Measurements from ENCODE around the gene ZDHHC14. TPM values are rescaled to one million over a fixed set of nuclear protein-coding genes. Genes with fewer than 3 reads are reported as not detected.

Gene ZDHHC14
- total RNA-seq, 2 experiments from 2014 or later: 1.7 to 2.5 TPM

DNA sequence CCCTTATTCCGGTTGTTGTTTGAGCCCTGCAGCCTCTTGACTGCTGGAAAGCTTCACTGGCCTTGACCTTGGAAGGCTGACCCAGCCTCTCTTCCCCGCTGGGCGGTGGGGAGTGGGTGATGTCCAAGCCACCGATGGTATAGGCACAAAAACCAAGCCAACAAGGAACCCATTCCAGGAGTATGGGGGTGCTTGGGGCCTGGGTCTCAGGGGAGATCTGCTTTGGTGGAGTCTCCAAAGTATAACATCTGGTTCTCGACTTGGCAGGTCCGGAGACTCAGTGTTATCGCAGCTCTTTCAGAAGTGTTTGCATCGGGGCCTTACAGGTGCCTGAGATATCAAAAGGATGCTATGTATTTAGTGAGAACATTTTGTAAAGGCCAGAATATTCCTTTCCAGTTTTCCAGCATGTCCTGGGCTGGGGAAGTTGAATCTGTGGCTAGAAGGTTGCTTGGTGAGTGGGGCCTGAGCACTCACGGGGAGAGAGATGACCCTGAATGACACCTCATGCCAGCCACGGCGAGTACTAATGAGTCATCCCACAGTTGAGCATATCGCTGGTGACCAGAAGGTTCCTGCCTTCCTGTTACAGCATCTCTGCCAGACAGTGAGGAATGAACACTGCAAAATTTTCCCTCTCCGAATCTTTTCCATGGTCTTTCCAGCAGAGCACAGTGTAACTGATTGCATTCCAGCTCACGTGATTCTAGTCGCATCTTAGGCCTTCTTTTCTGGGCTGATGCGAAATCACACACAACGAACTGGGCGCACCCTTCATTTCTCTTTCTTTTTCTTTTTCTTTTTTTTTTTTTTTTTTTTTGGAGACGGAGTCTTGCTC, 133.9 kb downstream of the ZDHHC14 start:
- peaks cover 13% of the 10 kb centered on the region for H3K4me1 Mint-ChIP-seq (ENCODE audit: low read depth)
- CTCF ChIA-PET: no interaction called here
- POLR2A ChIA-PET: no interaction called here
- no peaks in the 10 kb centered on the region for H3K27me3 Mint-ChIP-seq
- no peak overlapping the region for H3K27ac Mint-ChIP-seq
- intact Hi-C loops (cut with micrococcal nuclease): no loop called here
- H3K36me3 Mint-ChIP-seq (ENCODE audit: low read depth): peaks cover 2% of the 10 kb centered on the region
- H3K9me3 Mint-ChIP-seq: no peaks in the 10 kb centered on the region
- no peak for TF ChIP-seq CTCF (IDR thresholded peaks at IDR 0.05)
- ATAC-seq: no peak
- no peak overlapping the region for H3K4me3 Mint-ChIP-seq
- peak; percentile 29 for DNase-seq

- ChIA-PET POLR2A (no interaction called here), CTCF (no interaction called here)
- Mint-ChIP-seq H3K27ac (no peak overlapping the region), H3K36me3 (ENCODE audit: low read depth) (no peaks in the 10 kb centered on the region), H3K4me1 (ENCODE audit: low read depth) (peaks cover 4% of the 10 kb centered on the region), H3K27me3 (no peaks in the 10 kb centered on the region), H3K9me3 (no peaks in the 10 kb centered on the region), H3K4me3 (no peak overlapping the region)
- intact Hi-C loops (cut with micrococcal nuclease): no loop called here
- DNase-seq (no peak), ATAC-seq (no peak)
- TF ChIP-seq CTCF (IDR thresholded peaks at IDR 0.05): no peak
Measured at GRCh38 chr6:157516319-157517026, 135.5 kb downstream of the ZDHHC14 start.

GRCh38 chr6:157517601-157518359, 136.8 kb downstream of the ZDHHC14 start:
- intact Hi-C loops (cut with micrococcal nuclease): no loop called here
- peaks cover 4% of the 10 kb centered on the region for H3K4me1 Mint-ChIP-seq (ENCODE audit: low read depth)
- H3K4me3 Mint-ChIP-seq: no peak overlapping the region
- CTCF ChIA-PET: interaction anchor here (1.8 kb wide), 1 partner anchor 12 kb away, joined by 4 read pairs; no protein-coding TSS in a partner anchor
- DNase-seq (no peak), ATAC-seq (no peak)
- no peaks in the 10 kb centered on the region for H3K9me3 Mint-ChIP-seq
- H3K36me3 Mint-ChIP-seq (ENCODE audit: low read depth): no peaks in the 10 kb centered on the region
- H3K27ac Mint-ChIP-seq: no peak overlapping the region
- no peak for TF ChIP-seq CTCF (IDR thresholded peaks at IDR 0.05)
- POLR2A ChIA-PET: interaction anchor here (1.1 kb wide), 2 partner anchors 10 to 17 kb away, joined by 3 read pairs; no protein-coding TSS in a partner anchor
- no peaks in the 10 kb centered on the region for H3K27me3 Mint-ChIP-seq

- Mint-ChIP-seq H3K27me3 (no peaks in the 10 kb centered on the region), H3K4me3 (no peak overlapping the region), H3K27ac (no peak overlapping the region), H3K9me3 (no peaks in the 10 kb centered on the region), H3K36me3 (ENCODE audit: low read depth) (no peaks in the 10 kb centered on the region), H3K4me1 (ENCODE audit: low read depth) (peaks cover 4% of the 10 kb centered on the region)
- DNase-seq: no peak
- ATAC-seq: no peak
- TF ChIP-seq CTCF (IDR thresholded peaks at IDR 0.05): no peak
- intact Hi-C loops (cut with micrococcal nuclease): no loop called here
- CTCF ChIA-PET: interaction anchor here (0.5 to 1.8 kb wide), 4 partner anchors 8 to 149 kb away, joined by 3 to 4 read pairs (median 4); no protein-coding TSS in a partner anchor
- POLR2A ChIA-PET: interaction anchor here (1.1 kb wide), 2 partner anchors 10 to 17 kb away, joined by 3 read pairs; no protein-coding TSS in a partner anchor
Measured at GRCh38 chr6:157518397-157519250, 137.6 kb downstream of the ZDHHC14 start.

Data from activated CD8-positive, alpha-beta T cell treated with anti-CD3 and anti-CD28 coated beads for 36 hours (primary cell).